GM18951 (cell line): ENCODE data around the gene LRRC3C.

Source experiments
- POLR2A ChIP-seq: IDR thresholded peaks from 4 replicates; pipeline ENCODE4 v1.6.1; 2011; ENCODE audit warnings: mild to moderate bottlenecking; ENCODE audit not compliant: insufficient read length, insufficient read depth; ENCODE audit errors: extremely low read depth
- in situ Hi-C: fragments of 300-500 bp; cut with MboI; formaldehyde crosslinking; loops from one replicate; pipeline ENCODE4 v1.12.0; 2022; ENCODE audit warnings: low sequenced_read_pairs, mixed read lengths, inconsistent platforms; ENCODE audit not compliant: unreplicated experiment

Gene LRRC3C

DNA sequence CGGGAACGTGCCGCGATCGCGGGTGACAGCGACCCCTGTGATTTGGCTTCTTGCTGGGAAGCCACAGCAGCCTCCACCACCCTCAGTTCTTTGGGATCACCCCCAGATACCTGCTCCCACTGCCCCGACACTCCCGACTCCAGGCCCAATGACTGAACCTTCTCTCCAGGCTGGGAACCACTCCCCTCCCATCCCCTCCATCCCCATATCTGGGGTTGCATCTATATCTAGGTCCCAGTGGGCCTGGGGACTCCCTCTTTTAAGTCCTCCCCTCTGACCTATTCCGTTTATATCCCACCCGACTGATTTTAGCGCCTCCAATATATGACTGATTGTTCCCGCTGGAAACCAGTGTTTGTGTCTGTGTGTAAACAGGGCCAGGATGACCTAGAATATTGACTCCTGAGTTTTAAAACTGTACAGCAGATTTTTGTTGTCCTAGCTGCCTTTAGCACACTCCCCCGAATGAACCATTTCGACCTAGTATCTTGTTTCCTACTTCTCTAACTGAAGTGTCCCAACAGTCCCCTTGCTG, 53.7 kb downstream of the LRRC3C start:
- in situ Hi-C loops: loop anchor here (10.0 kb wide), 1 partner anchor 106 kb away; no protein-coding TSS in a partner anchor
- TF ChIP-seq POLR2A: no peak

DNA sequence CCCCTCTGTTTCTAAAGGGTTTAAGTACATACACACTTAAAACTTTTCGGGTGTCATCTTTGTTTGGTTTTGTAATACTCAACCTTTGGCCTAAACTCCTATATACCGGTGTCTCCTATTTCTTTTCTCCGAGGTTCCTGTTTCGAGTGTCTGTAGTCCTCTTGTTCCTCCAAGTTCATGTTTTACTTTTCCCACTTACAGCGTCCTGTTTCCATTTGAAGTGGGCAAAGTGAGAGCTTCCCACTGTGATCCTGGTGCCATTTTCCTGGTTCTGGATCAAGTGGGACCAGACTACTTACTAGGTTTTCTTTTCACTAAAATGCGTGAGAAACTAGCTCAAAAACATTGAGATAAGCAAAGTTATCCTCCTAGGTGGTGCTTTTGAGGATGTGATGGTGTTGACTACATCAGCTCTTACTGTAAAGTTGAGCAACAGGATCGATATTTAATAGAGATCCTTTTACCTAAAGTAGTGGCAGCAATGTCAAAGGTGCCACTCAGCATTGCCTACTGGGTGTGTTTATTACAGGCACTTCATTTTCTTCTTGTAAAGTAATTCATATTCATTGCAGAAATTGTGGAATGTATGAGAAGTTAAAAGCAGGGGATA, 54.3 kb downstream of the LRRC3C start:
- in situ Hi-C loops: loop anchor here (10.0 kb wide), 1 partner anchor 107 kb away; no protein-coding TSS in a partner anchor
- no peak for TF ChIP-seq POLR2A

DNA sequence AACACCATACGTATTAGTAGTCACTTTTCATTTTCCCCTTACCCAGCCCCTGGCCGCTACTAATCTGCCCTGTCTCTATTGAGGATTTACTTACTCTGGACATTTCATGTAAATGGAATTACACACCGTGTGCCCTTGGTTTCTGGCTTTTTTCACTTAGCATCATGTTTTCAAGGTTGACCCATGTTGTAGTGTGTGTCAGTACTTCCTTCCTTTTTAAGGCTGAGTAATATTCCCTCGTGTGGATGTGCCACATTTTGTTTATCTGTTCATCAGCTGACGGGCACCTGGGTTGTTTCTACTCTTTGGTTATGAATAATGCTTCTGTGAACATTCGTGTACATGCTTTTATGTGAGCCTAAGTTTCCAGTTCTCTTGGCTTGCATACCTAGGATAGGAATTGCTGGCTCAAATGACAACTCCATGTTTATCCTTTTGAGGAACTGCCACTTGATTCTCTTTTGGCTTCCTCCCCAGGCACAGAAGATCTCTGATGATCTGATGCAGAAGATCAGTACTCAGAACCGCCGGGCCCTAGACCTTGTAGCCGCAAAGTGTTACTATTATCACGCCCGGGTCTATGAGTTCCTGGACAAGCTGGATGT, 60.8 kb downstream of the LRRC3C start:
- in situ Hi-C loops: loop anchor here (10.0 kb wide), 1 partner anchor 114 kb away; no protein-coding TSS in a partner anchor
- no peak for TF ChIP-seq POLR2A

DNA sequence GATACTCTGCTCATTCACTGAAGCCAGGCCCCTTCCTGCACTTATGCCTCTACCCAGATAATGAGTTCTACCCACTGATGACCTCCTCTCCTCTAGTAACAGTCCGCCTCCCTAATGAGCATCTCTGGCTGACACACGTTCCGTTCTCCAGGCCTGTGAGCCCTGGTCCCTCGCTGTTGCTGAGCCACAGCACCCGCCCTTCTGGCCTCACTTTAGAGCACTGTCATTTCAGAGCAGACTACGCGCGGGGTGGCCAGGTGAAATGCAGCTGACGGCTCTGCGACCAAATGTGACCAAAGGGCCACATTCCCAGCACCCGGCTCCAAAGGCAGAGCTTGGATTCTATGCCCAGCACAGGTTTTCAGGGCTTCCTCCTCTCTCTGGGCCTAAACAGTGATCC, 66.9 kb downstream of the LRRC3C start:
- no peak for TF ChIP-seq POLR2A
- in situ Hi-C loops: no loop called here
